Ramos (cell line): ENCODE measurements around the gene CRIM1.

Source experiments
- in situ Hi-C: fragments of 300-500 bp; cut with MboI; formaldehyde crosslinking; loops from one replicate; pipeline ENCODE4 v1.14.3; 2022; ENCODE audit warnings: low sequenced_read_pairs; ENCODE audit not compliant: unreplicated experiment

The CRIM1 gene

GRCh38 chr2:36538335-36538734 lies 182.8 kb downstream of the CRIM1 start:
- in situ Hi-C loops, result no loop called here

GRCh38 chr2:36539631-36540030 lies 184.1 kb downstream of the CRIM1 start:
- in situ Hi-C loops, result no loop called here

- in situ Hi-C loops, result no loop called here
These were observed 185.6 kb downstream of the CRIM1 start for GRCh38 chr2:36540986-36541754.

- in situ Hi-C loops, result no loop called here
These were observed 186.5 kb downstream of the CRIM1 start for GRCh38 chr2:36541891-36542595.

- in situ Hi-C loops, result no loop called here
These were observed 189.2 kb downstream of the CRIM1 start for GRCh38 chr2:36544638-36545338.

GRCh38 chr2:36545871-36546416 lies 190.4 kb downstream of the CRIM1 start:
- in situ Hi-C loops, result no loop called here

- in situ Hi-C loops, result no loop called here
These were observed 192.3 kb downstream of the CRIM1 start for GRCh38 chr2:36547906-36548305.

- in situ Hi-C loops, result no loop called here
These were observed 193.6 kb downstream of the CRIM1 start for GRCh38 chr2:36549165-36549574.

- in situ Hi-C loops, result no loop called here
These were observed 194.4 kb downstream of the CRIM1 start for GRCh38 chr2:36550006-36550405.

- in situ Hi-C loops, result no loop called here
These were observed 198.1 kb downstream of the CRIM1 start for GRCh38 chr2:36553683-36554082.

- in situ Hi-C loops, result no loop called here
These were observed 199.0 kb downstream of the CRIM1 start for GRCh38 chr2:36554531-36554930.

GRCh38 chr2:36555789-36556188 lies 200.2 kb downstream of the CRIM1 start:
- in situ Hi-C loops, result no loop called here

- in situ Hi-C loops, result no loop called here
These were observed 201.3 kb downstream of the CRIM1 start for GRCh38 chr2:36556842-36557241.

GRCh38 chr2:36559221-36559942 lies 203.8 kb downstream of the CRIM1 start:
- in situ Hi-C loops, result no loop called here

GRCh38 chr2:36560726-36561125 lies 205.1 kb downstream of the CRIM1 start:
- in situ Hi-C loops, result no loop called here

GRCh38 chr2:36561237-36561944 lies 205.8 kb downstream of the CRIM1 start:
- in situ Hi-C loops, result no loop called here

- in situ Hi-C loops, result no loop called here
These were observed 206.7 kb downstream of the CRIM1 start for GRCh38 chr2:36562240-36562639.

- in situ Hi-C loops, result no loop called here
These were observed 207.5 kb downstream of the CRIM1 start for GRCh38 chr2:36562973-36563532.

GRCh38 chr2:36564377-36564930 lies 208.9 kb downstream of the CRIM1 start:
- in situ Hi-C loops, result no loop called here
